Activated B cell treated with CpG ODN at 0.5 μM for 24 hours (primary cell): ENCODE results near the gene STRN4. TPM values are rescaled to one million over a fixed set of nuclear protein-coding genes. Genes with fewer than 3 reads are reported as not detected.

Experiments used
- ATAC-seq: fragments of 200-7000 bp; cut with Tn5 transposase; one replicate; pipeline ENCODE4 v1.10.0; 2021; ENCODE audit warnings: low read depth, mild to moderate bottlenecking, moderate library complexity
- CTCF ChIA-PET: fragments of 350-600 bp; sonication (Branson Sonifier 250); formaldehyde crosslinking; loops from one replicate; lab custom pipeline; 2021; ENCODE audit warnings: antibody characterized with exemption; lab: Charles Lee
- POLR2A ChIA-PET: fragments of 350-600 bp; sonication (Branson Sonifier 250); formaldehyde crosslinking; loops from one replicate; lab custom pipeline; 2021; ENCODE audit warnings: antibody characterized with exemption; lab: Charles Lee
- DNase-seq: peaks from one replicate; pipeline ENCODE4 v3.0.0; 2022
- H3K27ac Mint-ChIP-seq: one replicate; pipeline ENCODE4 v1.8.0; 2020; ENCODE audit warnings: mixed read lengths
- H3K27me3 Mint-ChIP-seq: one replicate; pipeline ENCODE4 v1.8.0; 2021; ENCODE audit warnings: mixed read lengths
- H3K36me3 Mint-ChIP-seq: one replicate; pipeline ENCODE4 v1.8.0; 2021; ENCODE audit warnings: low read depth, mixed read lengths
- H3K4me1 Mint-ChIP-seq: one replicate; pipeline ENCODE4 v1.8.0; 2021; ENCODE audit warnings: mixed read lengths
- H3K4me3 Mint-ChIP-seq: one replicate; pipeline ENCODE4 v1.8.0; 2020; ENCODE audit warnings: mild to moderate bottlenecking, mixed read lengths
- H3K9me3 Mint-ChIP-seq: one replicate; pipeline ENCODE4 v1.8.0; 2020; ENCODE audit warnings: mixed read lengths
- intact Hi-C: fragments of 100-400 bp; cut with micrococcal nuclease; formaldehyde crosslinking; loops from one replicate; pipeline ENCODE4 v1.15.1; 2024
- total RNA-seq: library from RNA; stranded (reverse); gene quantifications from 2 replicates; pipeline ENCODE4 v1.2.3, GENCODE V29; 2022
- TF ChIP-seq, protein P1 (sequence below): fragments of 200-600 bp; IDR thresholded peaks from one replicate; pipeline ENCODE4 v1.8.0; 2022; ENCODE audit warnings: antibody characterized with exemption, mild to moderate bottlenecking

STRN4 gene
- total RNA-seq, 1 donor from 2014 or later: 90.4 TPM

DNA sequence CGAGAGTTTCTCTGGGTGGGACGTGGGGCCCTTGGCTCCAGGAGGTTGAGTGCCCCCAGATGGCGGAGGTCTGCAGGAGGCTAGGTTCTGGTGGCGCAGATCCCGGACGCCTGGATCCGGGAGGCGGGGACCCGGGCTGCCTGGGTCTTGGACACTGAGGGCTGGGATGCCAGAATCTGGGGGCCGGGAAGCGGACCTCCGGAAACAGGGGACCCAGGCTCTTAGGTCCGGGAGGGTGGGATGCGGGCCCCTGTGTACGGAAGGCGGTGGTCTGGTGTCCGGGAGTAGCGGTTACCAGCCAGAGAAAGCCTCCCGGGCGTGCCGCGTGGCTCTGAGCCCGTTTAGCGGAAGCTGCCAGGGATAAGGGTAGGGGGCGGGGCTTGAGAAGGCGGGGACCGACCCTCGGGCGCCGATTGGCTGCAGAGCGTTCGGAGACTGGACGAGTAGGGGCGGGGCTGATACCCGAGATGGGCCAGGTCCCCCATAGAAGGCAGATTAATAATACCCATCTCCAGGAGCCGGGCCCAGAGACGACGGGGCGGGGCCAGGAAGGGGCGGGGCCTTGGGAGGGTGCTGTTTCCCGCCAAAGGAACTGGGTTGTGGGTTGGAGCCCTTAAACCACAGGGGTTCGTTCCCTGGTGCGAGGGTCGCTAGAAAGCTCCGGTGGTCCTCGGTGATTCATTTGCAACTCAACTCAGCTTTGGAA is 42.2 kb upstream of the STRN4 start, which contains the start of gene SLC1A5:
Gene SLC1A5, minus strand, starts transcription at position 333 of the 706 bp plus-strand sequence. CDS start 629 bp downstream, outside the sequence.
- intact Hi-C loops: loop anchor here (1.0 to 10.0 kb wide), 5 partner anchors 33 to 436 kb away; partner anchors contain the start of genes AP2S1, FKRP, STRN4 and ZC3H4

DNA sequence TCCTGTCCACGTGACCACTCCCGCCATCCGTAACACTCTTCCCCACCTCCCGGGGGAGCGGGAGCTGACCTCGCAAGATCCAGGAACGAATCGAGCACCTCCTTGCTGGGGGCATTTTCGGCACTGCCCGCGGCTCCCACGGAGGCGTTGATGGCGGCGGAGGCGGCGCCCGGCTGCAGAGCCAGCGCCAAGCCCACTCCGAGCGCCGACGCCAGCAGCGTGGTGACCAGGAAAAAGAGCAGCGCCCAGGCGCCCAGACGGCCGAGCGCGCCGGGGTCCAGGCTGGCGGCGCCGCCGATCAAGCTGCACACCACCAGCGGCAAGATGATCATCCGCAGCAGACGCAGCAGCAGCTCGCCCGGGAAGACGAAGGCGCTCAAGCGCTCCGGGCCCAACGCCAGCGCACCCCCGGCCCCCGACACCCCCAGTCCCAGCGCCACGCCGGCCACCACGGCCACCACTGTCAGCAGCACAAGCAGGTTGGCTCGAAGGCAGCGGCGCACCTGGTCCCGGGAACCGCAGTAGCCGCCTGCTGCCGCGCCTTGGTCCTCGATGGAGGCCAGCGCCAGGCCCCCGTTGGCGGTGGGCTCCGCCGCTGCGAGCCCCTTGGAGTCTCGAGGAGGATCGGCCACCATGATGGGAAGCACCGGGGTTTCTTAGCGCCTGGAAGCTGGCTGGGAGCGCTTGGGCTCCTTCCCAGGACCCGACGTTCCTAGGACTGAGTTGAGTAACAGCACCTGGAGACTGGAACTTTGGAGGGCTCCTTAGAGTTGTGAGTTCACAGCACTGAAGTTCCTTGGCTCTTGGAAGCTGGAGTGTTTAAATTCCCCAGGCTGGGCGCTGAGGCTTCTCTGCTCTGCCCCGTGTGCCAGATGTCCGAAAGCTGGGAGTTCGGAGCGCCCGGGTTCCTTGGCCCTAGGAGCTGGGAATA is 41.3 kb upstream of the STRN4 start:
- peak overlapping the region; percentile 95 for H3K4me3 Mint-ChIP-seq
- TF ChIP-seq, protein P1, sequence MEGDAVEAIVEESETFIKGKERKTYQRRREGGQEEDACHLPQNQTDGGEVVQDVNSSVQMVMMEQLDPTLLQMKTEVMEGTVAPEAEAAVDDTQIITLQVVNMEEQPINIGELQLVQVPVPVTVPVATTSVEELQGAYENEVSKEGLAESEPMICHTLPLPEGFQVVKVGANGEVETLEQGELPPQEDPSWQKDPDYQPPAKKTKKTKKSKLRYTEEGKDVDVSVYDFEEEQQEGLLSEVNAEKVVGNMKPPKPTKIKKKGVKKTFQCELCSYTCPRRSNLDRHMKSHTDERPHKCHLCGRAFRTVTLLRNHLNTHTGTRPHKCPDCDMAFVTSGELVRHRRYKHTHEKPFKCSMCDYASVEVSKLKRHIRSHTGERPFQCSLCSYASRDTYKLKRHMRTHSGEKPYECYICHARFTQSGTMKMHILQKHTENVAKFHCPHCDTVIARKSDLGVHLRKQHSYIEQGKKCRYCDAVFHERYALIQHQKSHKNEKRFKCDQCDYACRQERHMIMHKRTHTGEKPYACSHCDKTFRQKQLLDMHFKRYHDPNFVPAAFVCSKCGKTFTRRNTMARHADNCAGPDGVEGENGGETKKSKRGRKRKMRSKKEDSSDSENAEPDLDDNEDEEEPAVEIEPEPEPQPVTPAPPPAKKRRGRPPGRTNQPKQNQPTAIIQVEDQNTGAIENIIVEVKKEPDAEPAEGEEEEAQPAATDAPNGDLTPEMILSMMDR: no peak
- no peak for ATAC-seq
- ChIA-PET CTCF (interaction anchor here (0.9 to 3.3 kb wide), 3 partner anchors 21 to 53 kb away, joined by 4 to 11 read pairs (median 5); no protein-coding TSS in a partner anchor), POLR2A (interaction anchor here (0.6 to 5.8 kb wide), 29 partner anchors 12 to 469 kb away, joined by 3 to 242 read pairs (median 4); partner anchors contain the start of genes AP2S1, ARHGAP35, CALM3 and DACT3)
- H3K4me1 Mint-ChIP-seq: peaks cover 53% of the 10 kb centered on the region
- H3K9me3 Mint-ChIP-seq: no peaks in the 10 kb centered on the region
- H3K36me3 Mint-ChIP-seq: peaks cover 33% of the 10 kb centered on the region
- H3K27me3 Mint-ChIP-seq: no peaks in the 10 kb centered on the region
- intact Hi-C loops: loop anchor here (1.0 to 10.0 kb wide), 6 partner anchors 34 to 437 kb away; partner anchors contain the start of genes AP2S1, FKRP, PRKD2 and STRN4
- peak; percentile 54 for DNase-seq
- peak overlapping the region; percentile 95 for H3K27ac Mint-ChIP-seq

More for the DNA sequence above, 42.2 kb upstream of the STRN4 start, which contains the start of gene SLC1A5:
- Mint-ChIP-seq H3K9me3 (no peaks in the 10 kb centered on the region), H3K4me3 (peak within 1 kb of the TSS; percentile 95), H3K27me3 (no peaks in the 10 kb centered on the region), H3K36me3 (peaks cover 26% of the 10 kb centered on the region), H3K27ac (peak within 1 kb of the TSS; percentile 95), H3K4me1 (peaks cover 48% of the 10 kb centered on the region)
- ChIA-PET POLR2A (interaction anchor here (0.5 to 5.8 kb wide), 32 partner anchors 9 to 468 kb away, joined by 3 to 242 read pairs (median 4); partner anchors contain the start of genes AP2S1, ARHGAP35, CALM3 and DACT3), CTCF (interaction anchor here (0.8 to 3.3 kb wide), 3 partner anchors 21 to 83 kb away, joined by 3 to 11 read pairs (median 5); no protein-coding TSS in a partner anchor)
- TF ChIP-seq, protein P1: no peak
- peak; percentile 96 for DNase-seq
- ATAC-seq: peak; percentile 83

DNA sequence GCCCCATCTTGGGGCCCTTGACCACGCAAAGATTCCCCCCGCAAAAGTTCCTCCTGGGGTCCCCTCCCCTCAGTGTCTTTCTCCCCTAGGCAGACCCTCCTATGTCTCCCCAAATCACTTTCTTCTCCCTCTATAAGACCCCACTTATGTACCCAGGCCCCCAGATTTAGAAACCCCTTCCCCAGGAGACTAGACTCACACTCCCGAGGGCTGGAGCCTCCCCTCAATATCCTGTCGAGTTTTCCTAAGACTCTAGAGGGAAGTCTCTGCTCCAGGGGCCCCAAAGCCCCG is 40.7 kb upstream of the STRN4 start:
- H3K27ac Mint-ChIP-seq: peak overlapping the region; percentile 95
- no peak for DNase-seq
- peaks cover 52% of the 10 kb centered on the region for H3K4me1 Mint-ChIP-seq
- POLR2A ChIA-PET: interaction anchor here (0.6 to 5.8 kb wide), 11 partner anchors 11 to 439 kb away, joined by 3 to 242 read pairs (median 6); partner anchors contain the start of genes AP2S1, CALM3 and TMEM160
- H3K36me3 Mint-ChIP-seq: peaks cover 40% of the 10 kb centered on the region
- ATAC-seq: no peak
- TF ChIP-seq, protein P1: no peak
- CTCF ChIA-PET: interaction anchor here (0.9 to 3.3 kb wide), 2 partner anchors 38 to 53 kb away, joined by 4 to 11 read pairs; no protein-coding TSS in a partner anchor
- H3K9me3 Mint-ChIP-seq: no peaks in the 10 kb centered on the region
- peak overlapping the region; percentile 95 for H3K4me3 Mint-ChIP-seq
- no peaks in the 10 kb centered on the region for H3K27me3 Mint-ChIP-seq
- intact Hi-C loops: loop anchor here (2.0 to 10.0 kb wide), 4 partner anchors 40 to 438 kb away; partner anchors contain the start of genes FKRP, PRKD2, STRN4 and ZC3H4

DNA sequence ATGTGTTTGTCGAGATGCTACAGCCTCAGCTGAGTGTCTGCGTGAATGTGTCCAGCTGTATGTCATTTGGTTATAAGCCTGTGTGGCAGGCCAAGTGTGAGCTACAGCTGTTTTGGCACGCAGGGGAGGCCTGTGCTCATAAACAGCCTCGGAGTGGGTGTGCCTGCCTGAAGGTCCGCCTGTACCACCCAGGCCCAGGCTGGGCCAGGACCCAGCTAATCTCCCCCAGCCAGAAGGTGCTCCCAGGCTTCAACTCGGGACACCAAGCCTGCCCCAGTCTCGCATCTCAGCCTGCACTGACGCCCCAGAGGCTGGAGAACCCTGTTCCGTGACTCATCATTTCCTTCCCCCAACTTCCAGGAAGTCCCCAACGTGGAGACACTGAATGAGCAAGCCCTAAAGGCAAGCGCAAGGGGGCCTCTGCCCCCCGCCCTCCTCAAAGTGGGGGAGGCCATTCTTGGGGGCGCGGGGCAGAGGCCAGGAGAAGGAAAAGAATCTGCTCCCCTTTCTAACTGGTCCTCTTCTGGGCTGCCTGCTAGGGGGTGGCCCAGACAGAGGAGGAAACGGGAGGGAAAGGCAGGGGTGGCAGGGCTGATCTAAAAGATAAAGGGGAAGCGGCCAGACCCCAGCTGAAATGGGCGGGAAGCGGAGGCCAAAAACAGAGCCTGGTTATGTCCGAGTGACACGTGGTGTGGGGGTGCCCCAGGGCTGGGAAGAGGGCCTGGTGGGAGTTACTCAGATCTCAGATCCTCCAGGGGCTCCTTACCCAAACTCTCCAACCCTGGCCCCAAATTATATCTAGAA is 40.2 kb upstream of the STRN4 start:
- no peaks in the 10 kb centered on the region for H3K9me3 Mint-ChIP-seq
- TF ChIP-seq, protein P1: no peak
- H3K4me1 Mint-ChIP-seq: peaks cover 46% of the 10 kb centered on the region
- no peaks in the 10 kb centered on the region for H3K27me3 Mint-ChIP-seq
- POLR2A ChIA-PET: interaction anchor here (0.5 to 5.8 kb wide), 16 partner anchors 11 to 485 kb away, joined by 3 to 242 read pairs (median 4); partner anchors contain the start of genes AP2S1, CALM3, CCDC9 and PRKD2
- intact Hi-C loops: loop anchor here (1.0 to 10.0 kb wide), 6 partner anchors 39 to 438 kb away; partner anchors contain the start of genes DACT3, FKRP, PRKD2 and STRN4
- DNase-seq: peak; percentile 66
- H3K4me3 Mint-ChIP-seq: peak overlapping the region; percentile 95
- CTCF ChIA-PET: interaction anchor here (0.6 to 3.3 kb wide), 3 partner anchors 11 to 54 kb away, joined by 3 to 11 read pairs (median 6); no protein-coding TSS in a partner anchor
- peak; percentile 47 for ATAC-seq
- H3K36me3 Mint-ChIP-seq: peaks cover 45% of the 10 kb centered on the region
- peak overlapping the region; percentile 95 for H3K27ac Mint-ChIP-seq
